Measurements from ENCODE around the gene ANKRD39. TPM values are rescaled to one million over a fixed set of nuclear protein-coding genes. Genes with fewer than 3 reads are reported as not detected.

ANKRD39 gene
- total RNA-seq, 6 experiments from 2014 or later = 6.0 to 16.3 (median 9.7) TPM

DNA sequence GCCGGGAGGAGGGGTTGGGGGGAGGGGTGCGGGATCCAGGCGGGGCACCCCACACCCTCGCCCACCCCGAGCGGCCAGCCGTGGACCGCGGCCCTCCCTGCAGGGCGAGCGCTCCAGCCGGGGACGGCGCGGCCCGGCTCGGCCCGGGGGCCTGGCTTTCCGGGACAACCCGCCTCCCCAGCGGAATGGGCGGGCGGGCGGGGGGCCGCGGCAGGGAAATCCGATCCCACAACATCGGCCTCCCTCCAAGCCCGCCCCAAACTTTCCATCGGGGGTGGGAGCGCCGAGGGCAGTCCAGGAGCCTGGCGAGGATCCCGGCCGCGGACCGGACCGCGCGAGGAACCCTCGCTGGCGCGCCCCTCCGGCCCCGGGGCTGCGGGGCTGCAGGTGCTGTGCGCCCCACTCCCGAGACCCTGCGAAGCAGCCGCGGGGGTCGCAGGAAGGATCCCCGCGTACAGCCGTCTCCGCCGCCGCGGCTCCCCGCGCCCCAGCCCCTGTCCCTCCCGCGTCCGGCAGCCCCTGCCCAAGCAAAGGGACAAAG is 11.5 kb upstream of the ANKRD39 start:
- peaks cover 0 to 36% (median 9%) of the 10 kb centered on the region in 4 donors for H3K4me1 ChIP-seq
- ATAC-seq = peak; percentile 31 to 48 (median 40)
- peak; percentile 79 to 87 (median 81) for DNase-seq
- H3K27ac ChIP-seq = peak overlapping the region; percentile 92 to 96 (median 94)
- peaks cover 0 to 19% (median 9%) of the 10 kb centered on the region in 4 donors for H3K36me3 ChIP-seq
- intact Hi-C loops (cut with DNase I) = loop anchor here in 1 of 2 donors (10.0 kb wide), 1 partner anchor 55 kb away; the partner anchor contains the start of gene CNNM3
- H3K27me3 ChIP-seq = no peaks in the 10 kb centered on the region
- H3K4me3 ChIP-seq = peak overlapping the region; percentile 80 to 98 (median 97)
- no peak for TF ChIP-seq POLR2A (IDR thresholded peaks at IDR 0.05)
- TF ChIP-seq, protein P1, sequence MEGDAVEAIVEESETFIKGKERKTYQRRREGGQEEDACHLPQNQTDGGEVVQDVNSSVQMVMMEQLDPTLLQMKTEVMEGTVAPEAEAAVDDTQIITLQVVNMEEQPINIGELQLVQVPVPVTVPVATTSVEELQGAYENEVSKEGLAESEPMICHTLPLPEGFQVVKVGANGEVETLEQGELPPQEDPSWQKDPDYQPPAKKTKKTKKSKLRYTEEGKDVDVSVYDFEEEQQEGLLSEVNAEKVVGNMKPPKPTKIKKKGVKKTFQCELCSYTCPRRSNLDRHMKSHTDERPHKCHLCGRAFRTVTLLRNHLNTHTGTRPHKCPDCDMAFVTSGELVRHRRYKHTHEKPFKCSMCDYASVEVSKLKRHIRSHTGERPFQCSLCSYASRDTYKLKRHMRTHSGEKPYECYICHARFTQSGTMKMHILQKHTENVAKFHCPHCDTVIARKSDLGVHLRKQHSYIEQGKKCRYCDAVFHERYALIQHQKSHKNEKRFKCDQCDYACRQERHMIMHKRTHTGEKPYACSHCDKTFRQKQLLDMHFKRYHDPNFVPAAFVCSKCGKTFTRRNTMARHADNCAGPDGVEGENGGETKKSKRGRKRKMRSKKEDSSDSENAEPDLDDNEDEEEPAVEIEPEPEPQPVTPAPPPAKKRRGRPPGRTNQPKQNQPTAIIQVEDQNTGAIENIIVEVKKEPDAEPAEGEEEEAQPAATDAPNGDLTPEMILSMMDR (IDR thresholded peaks at IDR 0.05) = peak in 2 of 4 donors; percentile 1 to 7
- H3K9me3 ChIP-seq = no peaks in the 10 kb centered on the region
- WGBS (ENCODE audit: insufficient coverage, low coverage, low lambda C conversion rate, missing lambda C conversion rate) = no CpG with 5 or more reads among the region's 64 CpGs

GRCh38 chr2:96868555-96869280 is 10.9 kb upstream of the ANKRD39 start:
- Histone ChIP-seq H3K27me3 (no peaks in the 10 kb centered on the region), H3K36me3 (peaks cover 0 to 24% (median 14%) of the 10 kb centered on the region in 4 donors), H3K27ac (peak overlapping the region; percentile 92 to 96 (median 94)), H3K9me3 (no peaks in the 10 kb centered on the region), H3K4me1 (peaks cover 0 to 42% (median 9%) of the 10 kb centered on the region in 4 donors), H3K4me3 (peak overlapping the region; percentile 80 to 98 (median 97))
- DNase-seq (peak; percentile 90 to 91 (median 90)), ATAC-seq (peak; percentile 70 to 78 (median 77))
- peak; percentile 81 for TF ChIP-seq POLR2A (IDR thresholded peaks at IDR 0.05)
- TF ChIP-seq, protein P1 (IDR thresholded peaks at IDR 0.05) = peak; percentile 58 to 72 (median 68)
- intact Hi-C loops (cut with DNase I) = loop anchor here in 1 of 2 donors (10.0 kb wide), 1 partner anchor 54 kb away; the partner anchor contains the start of gene CNNM3
- WGBS (ENCODE audit: insufficient coverage, low coverage, low lambda C conversion rate, missing lambda C conversion rate) = no CpG with 5 or more reads among the region's 76 CpGs

DNA sequence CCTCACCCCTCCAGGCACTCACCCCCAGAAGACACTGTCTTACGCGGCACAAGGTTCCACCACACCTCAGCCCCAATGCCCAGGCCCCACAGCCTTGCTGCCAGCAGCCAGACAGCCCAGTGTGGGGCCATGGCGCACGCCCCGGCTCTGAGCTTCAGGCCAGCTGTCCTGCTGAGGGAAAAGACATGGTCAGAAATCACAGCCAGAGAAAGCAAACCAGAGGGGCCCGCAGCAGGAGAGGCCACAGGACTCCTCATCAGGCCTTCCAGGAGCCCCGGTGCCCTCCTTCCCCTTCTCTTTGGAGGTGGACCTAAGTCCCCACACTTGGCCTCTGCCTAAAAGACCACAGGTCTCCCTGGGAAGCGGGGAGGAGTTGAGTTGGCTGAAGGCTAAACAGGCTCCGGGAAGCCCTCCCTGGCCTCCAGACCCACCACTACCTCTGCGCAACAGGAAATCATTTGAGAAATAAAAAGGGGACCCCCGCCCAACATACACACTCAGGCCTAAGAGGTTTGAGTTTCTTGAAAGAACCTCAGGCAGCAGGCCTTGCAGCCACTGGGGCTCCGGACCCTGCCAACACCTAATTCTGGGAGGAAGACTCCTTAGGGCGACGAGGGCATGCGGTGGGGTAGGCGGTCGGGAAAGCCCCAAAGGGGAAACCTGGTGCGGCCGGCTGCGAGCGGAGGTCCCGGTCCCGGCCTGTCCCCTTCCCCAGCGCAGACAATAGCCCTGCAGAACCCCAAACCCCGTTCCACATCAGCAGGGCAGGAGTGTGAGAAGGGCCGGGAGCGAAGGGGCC is 10.1 kb upstream of the ANKRD39 start:
- intact Hi-C loops (cut with DNase I) = loop anchor here in 1 of 2 donors (10.0 kb wide), 1 partner anchor 53 kb away; the partner anchor contains the start of gene CNNM3
- WGBS (ENCODE audit: insufficient coverage, low coverage, low lambda C conversion rate, missing lambda C conversion rate) = 18% methylated on average over 6 of the region's 27 CpGs
- Histone ChIP-seq H3K9me3 (no peaks in the 10 kb centered on the region), H3K27ac (peak overlapping the region; percentile 92 to 96 (median 94)), H3K27me3 (no peaks in the 10 kb centered on the region), H3K4me3 (peak overlapping the region; percentile 80 to 98 (median 97)), H3K4me1 (peaks cover 0 to 45% (median 9%) of the 10 kb centered on the region in 4 donors), H3K36me3 (peaks cover 0 to 32% (median 18%) of the 10 kb centered on the region in 4 donors)
- ATAC-seq = no peak
- no peak for DNase-seq
- TF ChIP-seq POLR2A (IDR thresholded peaks at IDR 0.05) = no peak
- TF ChIP-seq, protein P1 (IDR thresholded peaks at IDR 0.05) = no peak

All from right lobe of liver (tissue), 6 donors.